ENCODE measurements around the gene SLC35B3. TPM values are rescaled to one million over a fixed set of nuclear protein-coding genes. Genes with fewer than 3 reads are reported as not detected.

SLC35B3 gene
- total and polyA plus RNA-seq, 2 of the 8 experiments (the other 6 are each of a cell fraction or from before 2014, with no cell fraction given): 5.5 to 9.8 TPM

DNA sequence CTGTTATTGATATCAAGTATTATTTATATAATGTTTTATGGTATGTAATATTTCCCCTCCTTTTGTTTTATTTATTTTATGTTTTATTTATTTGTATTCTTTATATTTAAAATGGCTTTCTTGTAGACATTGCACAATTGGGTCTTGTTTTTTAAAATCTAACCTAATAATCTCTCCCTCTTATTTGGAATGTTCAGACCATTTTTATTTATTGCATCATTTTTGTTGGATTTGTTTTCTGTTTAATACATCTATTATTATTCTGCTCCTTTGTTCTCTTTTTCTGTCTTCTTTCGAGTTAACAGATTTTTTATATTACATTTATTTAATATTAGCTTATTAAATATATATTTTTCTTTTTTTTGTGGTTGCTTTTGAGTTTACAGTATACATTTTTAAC lies 43.1 kb upstream of the SLC35B3 start (continued):
- TF ChIP-seq, protein P1, sequence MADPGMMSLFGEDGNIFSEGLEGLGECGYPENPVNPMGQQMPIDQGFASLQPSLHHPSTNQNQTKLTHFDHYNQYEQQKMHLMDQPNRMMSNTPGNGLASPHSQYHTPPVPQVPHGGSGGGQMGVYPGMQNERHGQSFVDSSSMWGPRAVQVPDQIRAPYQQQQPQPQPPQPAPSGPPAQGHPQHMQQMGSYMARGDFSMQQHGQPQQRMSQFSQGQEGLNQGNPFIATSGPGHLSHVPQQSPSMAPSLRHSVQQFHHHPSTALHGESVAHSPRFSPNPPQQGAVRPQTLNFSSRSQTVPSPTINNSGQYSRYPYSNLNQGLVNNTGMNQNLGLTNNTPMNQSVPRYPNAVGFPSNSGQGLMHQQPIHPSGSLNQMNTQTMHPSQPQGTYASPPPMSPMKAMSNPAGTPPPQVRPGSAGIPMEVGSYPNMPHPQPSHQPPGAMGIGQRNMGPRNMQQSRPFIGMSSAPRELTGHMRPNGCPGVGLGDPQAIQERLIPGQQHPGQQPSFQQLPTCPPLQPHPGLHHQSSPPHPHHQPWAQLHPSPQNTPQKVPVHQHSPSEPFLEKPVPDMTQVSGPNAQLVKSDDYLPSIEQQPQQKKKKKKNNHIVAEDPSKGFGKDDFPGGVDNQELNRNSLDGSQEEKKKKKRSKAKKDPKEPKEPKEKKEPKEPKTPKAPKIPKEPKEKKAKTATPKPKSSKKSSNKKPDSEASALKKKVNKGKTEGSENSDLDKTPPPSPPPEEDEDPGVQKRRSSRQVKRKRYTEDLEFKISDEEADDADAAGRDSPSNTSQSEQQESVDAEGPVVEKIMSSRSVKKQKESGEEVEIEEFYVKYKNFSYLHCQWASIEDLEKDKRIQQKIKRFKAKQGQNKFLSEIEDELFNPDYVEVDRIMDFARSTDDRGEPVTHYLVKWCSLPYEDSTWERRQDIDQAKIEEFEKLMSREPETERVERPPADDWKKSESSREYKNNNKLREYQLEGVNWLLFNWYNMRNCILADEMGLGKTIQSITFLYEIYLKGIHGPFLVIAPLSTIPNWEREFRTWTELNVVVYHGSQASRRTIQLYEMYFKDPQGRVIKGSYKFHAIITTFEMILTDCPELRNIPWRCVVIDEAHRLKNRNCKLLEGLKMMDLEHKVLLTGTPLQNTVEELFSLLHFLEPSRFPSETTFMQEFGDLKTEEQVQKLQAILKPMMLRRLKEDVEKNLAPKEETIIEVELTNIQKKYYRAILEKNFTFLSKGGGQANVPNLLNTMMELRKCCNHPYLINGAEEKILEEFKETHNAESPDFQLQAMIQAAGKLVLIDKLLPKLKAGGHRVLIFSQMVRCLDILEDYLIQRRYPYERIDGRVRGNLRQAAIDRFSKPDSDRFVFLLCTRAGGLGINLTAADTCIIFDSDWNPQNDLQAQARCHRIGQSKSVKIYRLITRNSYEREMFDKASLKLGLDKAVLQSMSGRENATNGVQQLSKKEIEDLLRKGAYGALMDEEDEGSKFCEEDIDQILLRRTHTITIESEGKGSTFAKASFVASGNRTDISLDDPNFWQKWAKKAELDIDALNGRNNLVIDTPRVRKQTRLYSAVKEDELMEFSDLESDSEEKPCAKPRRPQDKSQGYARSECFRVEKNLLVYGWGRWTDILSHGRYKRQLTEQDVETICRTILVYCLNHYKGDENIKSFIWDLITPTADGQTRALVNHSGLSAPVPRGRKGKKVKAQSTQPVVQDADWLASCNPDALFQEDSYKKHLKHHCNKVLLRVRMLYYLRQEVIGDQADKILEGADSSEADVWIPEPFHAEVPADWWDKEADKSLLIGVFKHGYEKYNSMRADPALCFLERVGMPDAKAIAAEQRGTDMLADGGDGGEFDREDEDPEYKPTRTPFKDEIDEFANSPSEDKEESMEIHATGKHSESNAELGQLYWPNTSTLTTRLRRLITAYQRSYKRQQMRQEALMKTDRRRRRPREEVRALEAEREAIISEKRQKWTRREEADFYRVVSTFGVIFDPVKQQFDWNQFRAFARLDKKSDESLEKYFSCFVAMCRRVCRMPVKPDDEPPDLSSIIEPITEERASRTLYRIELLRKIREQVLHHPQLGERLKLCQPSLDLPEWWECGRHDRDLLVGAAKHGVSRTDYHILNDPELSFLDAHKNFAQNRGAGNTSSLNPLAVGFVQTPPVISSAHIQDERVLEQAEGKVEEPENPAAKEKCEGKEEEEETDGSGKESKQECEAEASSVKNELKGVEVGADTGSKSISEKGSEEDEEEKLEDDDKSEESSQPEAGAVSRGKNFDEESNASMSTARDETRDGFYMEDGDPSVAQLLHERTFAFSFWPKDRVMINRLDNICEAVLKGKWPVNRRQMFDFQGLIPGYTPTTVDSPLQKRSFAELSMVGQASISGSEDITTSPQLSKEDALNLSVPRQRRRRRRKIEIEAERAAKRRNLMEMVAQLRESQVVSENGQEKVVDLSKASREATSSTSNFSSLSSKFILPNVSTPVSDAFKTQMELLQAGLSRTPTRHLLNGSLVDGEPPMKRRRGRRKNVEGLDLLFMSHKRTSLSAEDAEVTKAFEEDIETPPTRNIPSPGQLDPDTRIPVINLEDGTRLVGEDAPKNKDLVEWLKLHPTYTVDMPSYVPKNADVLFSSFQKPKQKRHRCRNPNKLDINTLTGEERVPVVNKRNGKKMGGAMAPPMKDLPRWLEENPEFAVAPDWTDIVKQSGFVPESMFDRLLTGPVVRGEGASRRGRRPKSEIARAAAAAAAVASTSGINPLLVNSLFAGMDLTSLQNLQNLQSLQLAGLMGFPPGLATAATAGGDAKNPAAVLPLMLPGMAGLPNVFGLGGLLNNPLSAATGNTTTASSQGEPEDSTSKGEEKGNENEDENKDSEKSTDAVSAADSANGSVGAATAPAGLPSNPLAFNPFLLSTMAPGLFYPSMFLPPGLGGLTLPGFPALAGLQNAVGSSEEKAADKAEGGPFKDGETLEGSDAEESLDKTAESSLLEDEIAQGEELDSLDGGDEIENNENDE (IDR thresholded peaks at IDR 0.05; ENCODE audit: insufficient replicate concordance, low read length): no peak
- TF ChIP-seq EGR1 (IDR thresholded peaks at IDR 0.05; ENCODE audit: borderline replicate concordance, low read depth, low read length) (no peak), TCF12 (IDR thresholded peaks at IDR 0.05; ENCODE audit: low read depth, low read length) (no peak), YY1 (IDR thresholded peaks at IDR 0.05; ENCODE audit: low read depth, low read length) (no peak)

Measured in H1 (cell line).